Ovary (tissue), 9 donors: ENCODE measurements around the gene HOXA11. TPM values are rescaled to one million over a fixed set of nuclear protein-coding genes. Genes with fewer than 3 reads are reported as not detected.

ENCODE experiments used
- DNase-seq, 5 donors: peaks; one replicate each; pipeline ENCODE4 v3.0.0-alpha.2; 2019 to 2020
- H3K27ac ChIP-seq, 2 donors: fragments of 200-600 bp; one replicate each; pipeline versions ENCODE4 v1.5.1 to v1.8.0; 2019 to 2022
- H3K27me3 ChIP-seq: fragments of 200-600 bp; one replicate; pipeline ENCODE4 v1.8.0; 2022
- H3K36me3 ChIP-seq: fragments of 200-600 bp; sonication (generic); one replicate; pipeline ENCODE4 v1.5.1; 2019
- H3K4me1 ChIP-seq: one replicate; pipeline ENCODE4 v1.8.1; 2013; ENCODE audit warnings: mild to moderate bottlenecking, moderate library complexity; ENCODE audit not compliant: insufficient read depth
- H3K4me3 ChIP-seq: fragments of 200-600 bp; sonication (generic); one replicate; pipeline ENCODE4 v1.5.1; 2017
- H3K9me3 ChIP-seq, 2 donors: fragments of 200-600 bp in 1 of 2; sonication (generic) in 1 of 2; one replicate each; pipeline versions ENCODE4 v1.5.1 to v1.8.1; 2013 to 2019; ENCODE audit warnings: mild to moderate bottlenecking in 1 of 2, moderate library complexity in 1 of 2
- EP300 ChIP-seq: sonication (generic); formaldehyde crosslinking; IDR thresholded peaks from one replicate; pipeline ENCODE4 v1.6.1; 2017; ENCODE audit warnings: antibody characterized with exemption
- POLR2A ChIP-seq: fragments of 450-650 bp; IDR thresholded peaks from one replicate; pipeline ENCODE4 v1.6.1; 2017; ENCODE audit warnings: antibody characterized with exemption, mild to moderate bottlenecking, moderate library complexity
- WGBS, 3 donors: extraction: QIAGEN DNeasy Blood & Tissue Kit in 1 of 3; methylation state at CpG; one replicate each; pipeline versions ENCODE4 v1.1.5 to v1.1.7; 2013 to 2017; 5-methylcytosine and 5-hydroxymethylcytosine counted together
- intact Hi-C, 4 donors: fragments of 100-400 bp; cut with DNase I; formaldehyde crosslinking; loops; one replicate each; pipeline versions ENCODE4 v1.11.0 to v1.15.1; 2022 to 2023
- polyA plus RNA-seq, 2 donors: library from polyadenylated mRNA; stranded (reverse); fragments of 200-250 nt in 1 of 2; fragments of 350-450 nt in 1 of 2; fragmentation: Illumina TruSeq in 1 of 2; extraction: RNeasy Lipid Tissue Mini Kit (QIAGEN cat#74804) in 1 of 2; gene quantifications; one replicate each; pipeline ENCODE4 v1.2.3, GENCODE V29; 2013 to 2014
- total RNA-seq, 7 donors: library from RNA; depleted of rRNA in 2 of 7; stranded (reverse); fragments of >200 nt in 2 of 7; fragmentation: NEBNext Ultra II Directional in 3 of 7; extraction: Animal tissue kit (Norgen Biotek cat#: 25700) in 3 of 7; gene quantifications; one replicate each; pipeline versions ENCODE4 v1.1.0 to v1.2.4, GENCODE V29; 2016 to 2023
- TF ChIP-seq, protein P1 (sequence below), 3 donors: fragments of 450-650 bp in 2 of 3; fragments of 200-600 bp in 1 of 3; IDR thresholded peaks; one replicate each; pipeline versions ENCODE4 v1.5.1 to v1.8.0; 2016 to 2022; ENCODE audit warnings: antibody characterized with exemption in 3 of 3, mild to moderate bottlenecking in 1 of 3
- donor health status: DM: no; HTN: no; CAD: no; lungs with moderate emphysema.
- donor health status: DM: no; HTN: no; CAD: no.
- donor health status: Bipolar disorder and iron deficiency.
- donor health status: DM: yes; HTN: yes; CAD: no.
- donor health status: DM: no; HTN: no; CAD: no.
- donor health status: DM: yes; HTN: yes; CAD: no.

The HOXA11 gene
- total and polyA plus RNA-seq, 9 donors = 0.11 to 2.0 (median 0.91) TPM; not detected in 3

DNA sequence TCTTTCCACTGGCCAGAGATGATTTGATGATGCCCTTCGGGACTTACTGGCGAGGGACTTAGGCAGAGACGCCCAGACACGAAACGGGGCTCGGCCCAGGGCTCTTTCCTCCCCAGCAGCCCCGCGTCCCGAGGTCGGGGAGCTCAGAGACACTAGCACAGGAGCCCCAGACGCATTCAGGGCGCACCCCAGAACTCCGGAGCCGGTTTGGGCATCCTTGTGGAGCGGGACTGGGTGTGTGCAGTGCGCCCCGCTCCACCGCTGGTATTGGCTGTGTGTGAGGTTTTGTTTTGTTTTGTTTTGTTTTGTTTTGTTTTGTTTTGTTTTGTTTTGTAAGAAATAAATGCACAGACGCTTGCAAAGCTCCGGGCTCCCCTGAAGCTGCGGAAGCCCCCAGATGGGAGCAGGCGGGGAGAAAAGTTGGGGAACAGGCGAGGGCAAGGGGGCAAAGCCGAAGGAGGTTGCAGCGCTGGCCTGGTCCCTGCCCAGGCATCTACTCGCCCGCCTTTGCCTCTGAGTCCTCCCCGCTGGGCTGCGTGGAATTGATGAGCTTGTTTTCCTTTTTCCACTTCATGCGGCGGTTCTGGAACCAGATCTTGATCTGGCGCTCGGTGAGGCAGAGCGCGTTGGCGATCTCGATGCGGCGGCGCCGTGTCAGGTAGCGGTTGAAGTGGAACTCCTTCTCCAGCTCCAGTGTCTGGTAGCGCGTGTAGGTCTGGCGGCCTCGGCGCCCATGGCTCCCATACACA is 39.7 kb downstream of the HOXA11 start:
- DNase-seq = no peak
- Histone ChIP-seq H3K9me3 (peaks cover 0 to 6% of the 10 kb centered on the region in 2 donors), H3K27ac (no peak overlapping the region), H3K27me3 (no peaks in the 10 kb centered on the region), H3K4me1 (peaks cover 1% of the 10 kb centered on the region), H3K4me3 (no peak overlapping the region), H3K36me3 (no peaks in the 10 kb centered on the region)
- WGBS, 3 donors = 46 to 67% (median 47%) methylated on average over 47 of the region's 47 CpGs
- intact Hi-C loops = no loop called here
- TF ChIP-seq, protein P1, sequence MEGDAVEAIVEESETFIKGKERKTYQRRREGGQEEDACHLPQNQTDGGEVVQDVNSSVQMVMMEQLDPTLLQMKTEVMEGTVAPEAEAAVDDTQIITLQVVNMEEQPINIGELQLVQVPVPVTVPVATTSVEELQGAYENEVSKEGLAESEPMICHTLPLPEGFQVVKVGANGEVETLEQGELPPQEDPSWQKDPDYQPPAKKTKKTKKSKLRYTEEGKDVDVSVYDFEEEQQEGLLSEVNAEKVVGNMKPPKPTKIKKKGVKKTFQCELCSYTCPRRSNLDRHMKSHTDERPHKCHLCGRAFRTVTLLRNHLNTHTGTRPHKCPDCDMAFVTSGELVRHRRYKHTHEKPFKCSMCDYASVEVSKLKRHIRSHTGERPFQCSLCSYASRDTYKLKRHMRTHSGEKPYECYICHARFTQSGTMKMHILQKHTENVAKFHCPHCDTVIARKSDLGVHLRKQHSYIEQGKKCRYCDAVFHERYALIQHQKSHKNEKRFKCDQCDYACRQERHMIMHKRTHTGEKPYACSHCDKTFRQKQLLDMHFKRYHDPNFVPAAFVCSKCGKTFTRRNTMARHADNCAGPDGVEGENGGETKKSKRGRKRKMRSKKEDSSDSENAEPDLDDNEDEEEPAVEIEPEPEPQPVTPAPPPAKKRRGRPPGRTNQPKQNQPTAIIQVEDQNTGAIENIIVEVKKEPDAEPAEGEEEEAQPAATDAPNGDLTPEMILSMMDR (IDR thresholded peaks at IDR 0.05) = no peak
- TF ChIP-seq POLR2A = no peak
- no peak for TF ChIP-seq EP300

DNA sequence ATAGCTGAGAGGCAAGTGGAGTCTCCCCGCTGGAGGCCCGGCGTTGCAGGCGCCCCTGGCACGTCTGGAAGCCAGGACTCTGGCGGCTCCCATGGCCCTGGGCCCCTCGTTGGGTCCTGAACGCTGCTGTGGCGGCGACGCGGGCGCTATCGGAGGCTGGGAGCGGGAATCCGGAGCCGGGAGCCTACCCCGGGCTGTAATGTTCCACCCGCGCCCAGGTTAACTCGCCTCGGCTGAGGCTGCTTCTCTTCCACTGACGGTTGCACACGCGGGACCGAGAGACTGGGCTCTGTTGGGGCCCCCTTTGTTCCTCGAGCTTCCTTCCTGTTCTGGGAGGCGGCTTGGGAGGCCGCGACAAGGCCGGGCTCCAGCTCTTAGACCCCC is 40.3 kb downstream of the HOXA11 start:
- 35 to 48% (median 44%) methylated on average over 31 of the region's 31 CpGs for WGBS, 3 donors
- TF ChIP-seq, protein P1 (IDR thresholded peaks at IDR 0.05) = no peak
- TF ChIP-seq POLR2A (no peak), EP300 (no peak)
- H3K4me1 ChIP-seq = peaks cover 1% of the 10 kb centered on the region
- H3K9me3 ChIP-seq = peaks cover 0 to 6% of the 10 kb centered on the region in 2 donors
- no peaks in the 10 kb centered on the region for H3K27me3 ChIP-seq
- no peak overlapping the region for H3K4me3 ChIP-seq
- no peaks in the 10 kb centered on the region for H3K36me3 ChIP-seq
- intact Hi-C loops = loop anchor here in 3 of 4 donors (5.0 kb wide), 2 partner anchors 287 to 292 kb away; no protein-coding TSS in a partner anchor
- DNase-seq = no peak
- H3K27ac ChIP-seq = no peak overlapping the region

DNA sequence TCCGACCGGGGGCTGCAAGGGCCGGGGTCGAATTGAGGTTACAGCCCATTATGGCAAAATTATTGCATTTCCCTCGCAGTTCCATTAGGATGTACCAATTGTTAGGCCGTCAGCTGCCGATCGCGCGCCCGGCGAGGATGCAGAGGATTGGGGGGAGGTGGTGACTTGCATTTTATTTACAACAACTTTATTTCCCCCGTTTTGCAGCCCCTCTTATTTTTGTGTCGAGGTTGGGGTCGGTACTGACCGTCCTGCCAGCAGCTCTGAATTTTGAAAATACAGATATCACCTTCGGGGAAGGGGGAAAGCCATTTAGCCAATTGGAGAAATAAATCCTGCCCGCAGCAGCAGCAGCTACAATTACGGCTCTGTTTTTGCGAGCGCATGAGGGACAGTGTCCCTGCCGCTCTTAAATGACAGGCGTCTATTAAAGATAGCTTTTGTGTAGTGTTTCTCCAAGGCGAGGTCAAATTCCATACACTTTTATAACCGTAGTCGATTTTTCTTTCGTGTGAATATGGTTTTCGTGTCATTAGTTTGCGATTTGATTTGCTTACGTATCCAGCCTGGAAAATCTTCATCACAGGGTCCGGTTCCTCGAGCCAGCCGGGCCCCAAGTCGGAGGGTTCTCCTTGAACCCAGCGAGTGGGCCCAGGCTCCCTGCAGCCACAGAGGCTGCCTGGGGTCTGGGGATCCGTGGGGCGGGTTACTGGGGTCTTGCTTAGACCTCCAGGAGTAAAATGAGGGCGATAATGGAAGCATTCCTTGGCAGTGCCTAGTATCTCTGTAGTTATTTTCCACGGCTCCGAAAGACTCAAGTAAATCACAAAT is 40.9 kb downstream of the HOXA11 start:
- Histone ChIP-seq H3K36me3 (no peaks in the 10 kb centered on the region), H3K27ac (no peak overlapping the region), H3K9me3 (peaks cover 0 to 6% of the 10 kb centered on the region in 2 donors), H3K4me3 (no peak overlapping the region), H3K27me3 (no peaks in the 10 kb centered on the region), H3K4me1 (peaks cover 1% of the 10 kb centered on the region)
- TF ChIP-seq, protein P1 (IDR thresholded peaks at IDR 0.05) = no peak
- no peak for TF ChIP-seq POLR2A
- no peak for TF ChIP-seq EP300
- DNase-seq = no peak
- WGBS, 3 donors = 32 to 49% (median 34%) methylated on average over 40 of the region's 40 CpGs
- intact Hi-C loops = loop anchor here in 3 of 4 donors (5.0 kb wide), 2 partner anchors 287 to 292 kb away; no protein-coding TSS in a partner anchor

DNA sequence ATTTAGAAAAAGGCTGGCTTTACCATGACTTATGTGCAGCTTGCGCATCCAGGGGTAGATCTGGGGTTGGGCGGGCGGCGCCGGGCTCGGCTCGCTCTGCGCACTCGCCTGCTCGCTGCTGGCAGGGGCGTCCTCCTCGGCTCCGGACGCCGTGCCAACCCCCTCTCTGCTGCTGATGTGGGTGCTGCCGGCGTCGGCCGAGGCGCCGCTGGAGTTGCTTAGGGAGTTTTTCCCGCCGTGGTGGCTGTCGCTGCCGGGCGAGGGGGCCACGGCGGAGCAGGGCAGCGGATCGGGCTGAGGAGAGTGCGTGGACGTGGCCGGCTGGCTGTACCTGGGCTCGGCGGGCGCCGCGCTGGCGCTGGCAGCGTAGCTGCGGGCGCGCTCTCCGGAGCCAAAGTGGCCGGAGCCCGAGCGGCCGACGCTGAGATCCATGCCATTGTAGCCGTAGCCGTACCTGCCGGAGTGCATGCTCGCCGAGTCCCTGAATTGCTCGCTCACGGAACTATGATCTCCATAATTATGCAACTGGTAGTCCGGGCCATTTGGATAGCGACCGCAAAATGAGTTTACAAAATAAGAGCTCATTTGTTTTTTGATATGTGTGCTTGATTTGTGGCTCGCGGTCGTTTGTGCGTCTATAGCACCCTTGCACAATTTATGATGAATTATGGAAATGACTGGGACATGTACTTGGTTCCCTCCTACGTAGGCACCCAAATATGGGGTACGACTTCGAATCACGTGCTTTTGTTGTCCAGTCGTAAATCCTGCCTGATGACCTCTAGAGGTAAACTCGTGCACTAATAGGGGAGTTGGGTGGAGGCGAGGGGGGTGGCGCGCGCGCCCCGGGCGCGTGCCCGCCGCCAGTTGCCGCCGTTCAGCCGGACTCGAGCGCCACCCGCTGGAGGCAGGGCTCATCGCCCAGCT is 41.7 kb downstream of the HOXA11 start, which contains the start of gene HOXA5:
Gene HOXA5, minus strand, starts transcription at position 659 of the 927 bp plus-strand sequence. Its CDS starts 74 bp downstream, at position 585.
- intact Hi-C loops = loop anchor here in 3 of 4 donors (5.0 kb wide), 2 partner anchors 286 to 291 kb away; no protein-coding TSS in a partner anchor
- 4 to 23% (median 5%) methylated on average over 65 to 86 of the region's 86 CpGs for WGBS, 3 donors
- Histone ChIP-seq H3K4me3 (peak within 1 kb of the TSS; percentile 34), H3K4me1 (peaks cover 1% of the 10 kb centered on the region), H3K36me3 (no peaks in the 10 kb centered on the region), H3K27me3 (no peaks in the 10 kb centered on the region), H3K9me3 (peaks cover 0 to 6% of the 10 kb centered on the region in 2 donors), H3K27ac (no peak within 1 kb of the TSS)
- TF ChIP-seq, protein P1 (IDR thresholded peaks at IDR 0.05) = peak in 1 of 3 donors; percentile 56
- TF ChIP-seq POLR2A = no peak
- peak in 2 of 5 donors; percentile 67 to 86 for DNase-seq
